ENCODE data around the gene SV2B.

SV2B gene

GRCh38 chr15:91270747-91271146 lies 170.7 kb downstream of the SV2B start:
- DNase-seq (ENCODE audit: low spot score): no peak

GRCh38 chr15:91271565-91272153 lies 171.6 kb downstream of the SV2B start:
- DNase-seq (ENCODE audit: low spot score): peak; percentile 65

- DNase-seq (ENCODE audit: low spot score): no peak
Observed at GRCh38 chr15:91275844-91276243, 175.8 kb downstream of the SV2B start.

- no peak for DNase-seq (ENCODE audit: low spot score)
Observed at GRCh38 chr15:91278951-91279350, 178.9 kb downstream of the SV2B start.

GRCh38 chr15:91279486-91279885 lies 179.4 kb downstream of the SV2B start:
- DNase-seq (ENCODE audit: low spot score): no peak

- no peak for DNase-seq (ENCODE audit: low spot score)
Observed at GRCh38 chr15:91281947-91282346, 181.9 kb downstream of the SV2B start.

GRCh38 chr15:91282486-91282885 lies 182.4 kb downstream of the SV2B start:
- no peak for DNase-seq (ENCODE audit: low spot score)

- no peak for DNase-seq (ENCODE audit: low spot score)
Observed at GRCh38 chr15:91283155-91283554, 183.1 kb downstream of the SV2B start.

- DNase-seq (ENCODE audit: low spot score): no peak
Observed at GRCh38 chr15:91284758-91285466, 184.9 kb downstream of the SV2B start.

GRCh38 chr15:91289324-91289723 lies 189.3 kb downstream of the SV2B start:
- DNase-seq (ENCODE audit: low spot score): no peak

- DNase-seq (ENCODE audit: low spot score): no peak
Observed at GRCh38 chr15:91290553-91290952, 190.5 kb downstream of the SV2B start.

- no peak for DNase-seq (ENCODE audit: low spot score)
Observed at GRCh38 chr15:91291673-91292072, 191.6 kb downstream of the SV2B start.

GRCh38 chr15:91294344-91294743 lies 194.3 kb downstream of the SV2B start:
- DNase-seq (ENCODE audit: low spot score): no peak

GRCh38 chr15:91294795-91295194 lies 194.7 kb downstream of the SV2B start:
- DNase-seq (ENCODE audit: low spot score): no peak

- no peak for DNase-seq (ENCODE audit: low spot score)
Observed at GRCh38 chr15:91298101-91298500, 198.0 kb downstream of the SV2B start.

GRCh38 chr15:91302588-91303439 lies 202.8 kb downstream of the SV2B start:
- DNase-seq (ENCODE audit: low spot score): peak; percentile 74

GRCh38 chr15:91304210-91304609 lies 204.2 kb downstream of the SV2B start:
- no peak for DNase-seq (ENCODE audit: low spot score)

- DNase-seq (ENCODE audit: low spot score): no peak
Observed at GRCh38 chr15:91304786-91305185, 204.7 kb downstream of the SV2B start.

GRCh38 chr15:91306144-91306543 lies 206.1 kb downstream of the SV2B start:
- DNase-seq (ENCODE audit: low spot score): no peak

- DNase-seq (ENCODE audit: low spot score): no peak
Observed at GRCh38 chr15:91307601-91308000, 207.5 kb downstream of the SV2B start.

- no peak for DNase-seq (ENCODE audit: low spot score)
Observed at GRCh38 chr15:91308199-91308598, 208.1 kb downstream of the SV2B start.

GRCh38 chr15:91308855-91309254 lies 208.8 kb downstream of the SV2B start:
- DNase-seq (ENCODE audit: low spot score): no peak

- no peak for DNase-seq (ENCODE audit: low spot score)
Observed at GRCh38 chr15:91311986-91312385, 211.9 kb downstream of the SV2B start.
